ENCODE results near the gene KRTAP10-5. TPM values are rescaled to one million over a fixed set of nuclear protein-coding genes. Genes with fewer than 3 reads are reported as not detected.
"Not testable (repeated sequence)": the region's sequence is repeated elsewhere in the genome, so short reads cannot be mapped to it uniquely, and the experiment has no call there.

Gene KRTAP10-5
- total RNA-seq, 1 donor from 2014 or later = not detected

DNA sequence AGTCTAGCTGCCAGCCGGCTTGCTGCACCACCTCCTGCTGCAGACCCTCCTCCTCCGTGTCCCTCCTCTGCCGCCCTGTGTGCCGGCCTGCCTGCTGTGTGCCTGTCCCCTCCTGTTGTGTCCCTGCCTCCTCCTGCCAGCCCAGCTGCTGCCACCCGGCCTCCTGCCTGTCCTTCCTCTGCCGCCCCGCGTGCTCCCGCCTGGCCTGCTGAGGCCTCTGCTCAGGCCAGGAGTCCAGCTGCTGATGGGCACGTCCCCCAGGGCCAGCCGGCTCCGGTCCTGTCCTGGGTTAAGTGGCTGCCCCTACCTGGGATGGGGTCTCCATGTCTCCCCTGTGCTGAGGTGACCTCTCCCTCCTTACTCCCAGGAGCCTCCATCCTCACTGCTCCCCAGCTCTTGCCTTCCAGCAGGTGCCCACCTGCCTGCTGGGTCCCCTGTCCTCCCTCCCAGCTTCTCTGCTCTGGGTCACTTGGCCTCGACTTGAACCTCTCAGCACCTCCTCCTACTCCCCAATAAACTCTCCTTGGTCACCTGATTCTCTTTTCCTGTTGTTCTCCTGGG, 32.3 kb upstream of the KRTAP10-5 start:
- DNase-seq = no peak
- intact Hi-C loops (cut with DNase I) = no loop called here
- ATAC-seq (ENCODE audit: poor library complexity) = no peak

DNA sequence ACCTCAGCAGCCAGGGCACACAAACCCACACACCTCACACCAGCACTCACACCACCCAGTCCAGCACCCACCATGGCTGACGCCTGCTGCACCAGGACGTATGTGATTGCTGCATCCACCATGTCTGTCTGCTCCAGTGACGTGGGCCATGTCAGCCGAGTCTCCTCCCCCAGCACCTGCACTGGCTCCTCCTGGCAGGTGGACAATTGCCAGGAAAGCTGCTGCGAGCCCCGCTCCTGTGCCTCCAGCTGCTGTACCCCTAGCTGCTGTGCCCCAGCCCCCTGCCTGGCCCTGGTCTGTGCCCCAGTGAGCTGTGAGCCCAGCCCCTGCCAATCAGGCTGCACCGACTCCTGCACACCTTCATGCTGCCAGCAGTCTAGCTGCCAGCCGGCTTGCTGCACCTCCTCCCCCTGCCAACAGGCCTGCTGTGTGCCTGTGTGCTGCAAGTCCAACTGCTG, 31.7 kb upstream of the KRTAP10-5 start, which contains the start of gene KRTAP10-8:
TSS of gene KRTAP10-8 (plus strand) at position 51 of the 458 bp plus-strand sequence. CDS start at position 73, 22 bp downstream.
- ATAC-seq (ENCODE audit: poor library complexity) (no peak), DNase-seq (no peak)
- intact Hi-C loops (cut with DNase I) = no loop called here

DNA sequence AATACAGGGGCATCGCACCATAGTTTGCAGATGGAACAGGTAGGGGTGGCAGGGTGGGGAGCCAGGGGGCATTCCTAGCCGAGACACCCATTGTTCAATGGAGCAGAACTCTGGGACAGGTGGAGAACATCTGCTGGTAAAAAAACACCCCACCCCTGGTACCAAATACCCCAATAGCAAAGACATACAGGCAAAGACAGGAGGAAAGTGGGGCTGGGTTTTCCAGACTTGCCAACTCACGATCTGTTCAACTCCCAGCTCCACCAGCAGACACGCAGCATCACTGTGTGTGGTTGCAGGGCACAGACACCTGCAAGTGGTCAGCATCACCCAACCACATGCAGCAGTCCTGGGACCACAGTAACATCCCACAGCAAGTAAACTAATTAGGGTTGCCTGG, 31.1 kb upstream of the KRTAP10-5 start:
- intact Hi-C loops (cut with DNase I) = no loop called here
- ATAC-seq (ENCODE audit: poor library complexity) = no peak
- no peak for DNase-seq

DNA sequence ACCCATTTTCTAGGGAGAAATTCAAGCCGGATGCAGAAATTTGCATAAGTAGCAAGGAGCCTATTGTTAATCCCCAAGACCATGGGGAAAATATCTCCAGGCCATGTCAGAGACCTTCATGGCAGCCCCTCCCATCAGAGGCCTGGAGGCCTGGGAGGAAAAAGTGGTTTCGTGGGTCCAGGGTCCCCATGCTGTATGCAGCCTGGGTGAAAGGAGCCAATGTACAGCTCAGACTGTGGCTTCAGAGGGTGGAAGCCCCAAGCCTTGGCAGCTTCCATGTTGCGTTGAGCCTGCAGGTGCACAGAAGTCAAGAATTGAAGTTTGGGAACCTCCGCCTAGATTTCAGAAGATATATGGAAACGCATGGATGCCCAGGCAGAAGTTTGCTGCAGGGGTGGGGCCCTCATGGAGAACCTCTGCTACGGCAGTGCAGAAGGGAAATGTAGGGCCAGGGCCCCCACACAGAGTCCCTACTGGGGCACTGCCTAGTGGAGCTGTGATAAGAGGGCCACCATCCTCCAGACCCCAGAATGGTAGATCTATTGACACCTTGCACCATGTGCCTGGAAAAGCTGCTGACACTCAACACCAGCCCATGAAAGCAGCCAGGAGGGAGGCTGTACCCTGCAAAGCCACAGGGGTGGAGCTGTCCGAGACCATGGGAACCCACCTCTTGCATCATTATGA, 29.9 kb upstream of the KRTAP10-5 start:
- intact Hi-C loops (cut with DNase I); ATAC-seq (ENCODE audit: poor library complexity): not testable (repeated sequence)

DNA sequence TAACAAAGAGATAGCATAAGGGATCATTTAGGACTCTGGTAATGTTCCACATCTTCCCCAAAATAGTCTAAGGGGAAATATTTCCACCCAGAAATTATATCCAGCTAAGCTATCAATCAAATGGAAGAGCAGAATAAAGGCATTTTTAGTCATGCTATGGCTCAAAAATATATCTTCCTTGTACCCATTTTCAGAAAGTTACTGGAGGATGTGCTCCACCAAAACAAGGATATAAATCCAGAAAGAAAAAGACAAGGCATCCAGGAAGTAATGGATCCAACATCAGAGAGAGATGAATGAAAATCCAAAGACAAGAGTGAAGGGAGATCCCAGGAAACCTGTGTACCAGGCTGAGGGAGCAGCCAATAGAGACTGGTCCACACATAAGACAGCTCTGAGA, 28.8 kb upstream of the KRTAP10-5 start:
- DNase-seq (no peak), ATAC-seq (ENCODE audit: poor library complexity) (no peak)
- intact Hi-C loops (cut with DNase I) = no loop called here

More for the DNA sequence above, 29.9 kb upstream of the KRTAP10-5 start:
- DNase-seq = not testable (repeated sequence)

DNA sequence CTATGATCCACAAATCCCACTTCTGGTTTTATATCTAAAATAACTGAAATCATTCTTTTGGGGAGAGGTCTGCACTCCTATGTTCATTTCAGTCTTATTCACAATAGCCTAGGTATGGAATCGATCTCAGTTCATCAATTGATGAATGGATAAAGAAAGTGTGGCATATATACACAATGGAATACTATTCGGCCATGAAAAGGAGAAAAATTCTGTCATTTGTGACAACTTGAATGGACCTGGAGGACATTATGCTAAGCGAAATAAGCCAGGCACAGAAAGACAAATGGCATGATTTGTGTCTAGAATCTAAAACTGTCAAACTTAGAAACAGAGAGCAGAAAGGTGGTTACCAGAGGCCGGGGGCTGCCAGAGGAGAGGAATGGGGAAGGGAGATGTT, 26.1 kb upstream of the KRTAP10-5 start:
- DNase-seq = no peak
- ATAC-seq (ENCODE audit: poor library complexity) = no peak
- intact Hi-C loops (cut with DNase I) = no loop called here

DNA sequence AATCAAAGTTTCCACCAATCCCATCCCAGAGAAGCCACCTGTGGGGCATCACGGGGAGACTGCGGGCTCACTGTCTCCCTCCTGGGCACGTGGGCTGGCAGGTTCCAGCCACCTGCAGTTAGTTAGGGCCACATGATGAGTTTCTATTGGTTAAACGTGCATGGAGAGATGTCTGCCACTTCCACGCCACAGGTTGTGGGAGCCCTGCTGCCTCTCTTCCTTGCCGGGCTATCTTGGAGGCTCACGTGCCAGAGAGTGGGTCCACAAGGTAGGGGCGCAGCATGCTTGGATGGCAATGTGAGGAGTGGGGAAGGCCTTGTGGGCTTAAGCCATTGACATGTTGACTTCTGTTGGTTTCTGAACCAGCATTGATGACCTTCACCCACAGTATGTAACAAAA, 23.5 kb upstream of the KRTAP10-5 start:
- ATAC-seq (ENCODE audit: poor library complexity) = no peak
- DNase-seq = no peak
- intact Hi-C loops (cut with DNase I) = no loop called here

DNA sequence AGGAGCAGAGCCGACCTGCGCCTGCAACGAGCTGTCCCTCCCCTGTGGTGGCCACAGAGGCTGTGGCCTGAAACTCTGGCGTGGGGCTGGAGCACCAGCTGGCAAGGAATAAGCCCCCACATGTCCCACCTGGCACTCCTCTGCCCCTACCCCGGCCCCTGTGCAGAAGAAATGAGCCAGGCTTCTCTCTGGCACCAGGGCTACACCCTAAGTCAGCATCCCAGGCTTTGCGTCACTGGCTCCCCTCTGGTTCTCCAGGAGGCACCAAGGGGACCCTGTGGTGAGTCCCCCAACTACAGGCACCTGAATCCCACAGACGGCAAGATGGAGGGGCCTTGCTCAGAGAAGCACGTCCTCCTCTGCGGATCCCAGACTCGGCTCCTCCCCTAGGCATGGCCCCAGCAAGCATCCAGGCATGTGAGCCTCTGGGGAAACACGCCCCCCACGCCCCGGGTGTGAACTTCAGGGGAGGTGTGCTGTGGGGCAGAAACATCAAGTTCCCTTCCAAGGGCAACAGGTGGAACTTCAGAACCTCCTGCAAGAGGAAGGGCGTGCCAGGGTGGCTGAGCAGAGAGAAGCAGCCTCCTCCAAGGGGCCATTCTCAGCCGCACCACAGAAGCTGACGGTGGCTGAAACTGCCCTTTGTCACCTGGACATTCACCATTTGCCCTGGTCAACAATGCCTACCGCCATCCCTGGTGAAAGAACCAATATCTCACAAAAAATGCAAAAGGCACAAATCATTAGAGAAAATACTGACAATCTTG, 22.9 kb upstream of the KRTAP10-5 start:
- no peak for DNase-seq
- intact Hi-C loops (cut with DNase I) = no loop called here
- ATAC-seq (ENCODE audit: poor library complexity) = no peak

DNA sequence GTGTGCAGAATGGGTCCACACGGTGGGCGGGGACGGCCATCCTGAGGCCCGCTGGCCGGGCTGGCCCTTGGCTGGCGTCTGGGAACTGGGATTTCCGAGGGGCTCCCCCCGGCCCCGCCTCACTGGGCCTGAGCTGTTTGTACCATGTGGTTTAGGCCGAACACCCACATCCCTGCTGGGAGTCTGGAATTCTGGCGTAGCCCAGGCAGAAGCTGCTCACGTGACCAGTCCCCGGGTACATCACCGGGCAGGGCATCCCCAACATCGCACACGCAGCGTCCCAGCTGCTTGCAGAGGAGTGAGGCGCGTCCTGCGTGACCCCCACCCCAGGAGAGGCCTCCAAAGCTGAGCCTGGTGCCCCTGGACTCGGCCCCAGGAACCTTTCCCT, 22.1 kb upstream of the KRTAP10-5 start:
- no peak for ATAC-seq (ENCODE audit: poor library complexity)
- DNase-seq = no peak
- intact Hi-C loops (cut with DNase I) = no loop called here

DNA sequence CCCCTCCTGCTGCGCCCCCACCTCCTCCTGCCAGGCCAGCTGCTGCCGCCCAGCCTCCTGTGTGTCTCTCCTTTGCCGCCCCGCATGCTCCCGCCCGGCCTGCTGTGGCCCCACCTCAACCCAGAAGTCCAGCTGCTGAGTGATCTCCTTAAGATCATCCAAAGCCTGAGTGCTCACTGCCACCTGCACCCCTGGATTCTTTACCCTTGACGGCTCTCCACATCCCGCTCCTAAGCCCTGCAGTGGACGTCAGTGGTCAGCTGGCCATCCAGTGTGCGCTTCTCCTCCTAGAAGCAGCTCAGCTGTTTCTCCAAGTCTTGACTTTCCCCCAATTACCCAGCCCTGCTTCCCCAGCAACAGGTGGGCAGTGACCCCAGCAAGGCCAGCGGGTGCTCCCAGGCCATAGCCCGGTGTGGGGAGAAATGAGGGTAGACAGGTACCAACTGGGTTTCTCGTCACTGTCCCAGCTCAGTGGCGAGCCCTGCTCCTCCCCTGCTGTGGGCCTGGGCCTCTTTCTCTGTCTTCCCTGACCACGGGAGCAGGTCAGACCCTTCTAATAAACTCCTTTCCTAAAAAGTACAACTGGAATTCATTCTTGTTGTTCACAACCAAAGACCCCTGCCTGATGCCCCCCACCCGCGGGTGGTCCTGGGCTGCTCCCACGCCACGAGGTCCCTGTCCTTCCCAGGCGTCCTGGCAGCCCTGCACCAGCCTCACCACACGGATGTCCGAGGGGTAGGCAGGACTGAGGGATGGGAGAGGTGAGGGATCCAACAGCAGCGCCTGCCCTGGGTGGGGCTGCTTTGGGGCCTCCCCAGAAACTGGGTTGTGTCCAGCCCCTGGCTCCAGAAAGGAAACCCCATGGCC, 21.4 kb upstream of the KRTAP10-5 start:
- intact Hi-C loops (cut with DNase I) = no loop called here
- ATAC-seq (ENCODE audit: poor library complexity) = no peak
- no peak for DNase-seq

DNA sequence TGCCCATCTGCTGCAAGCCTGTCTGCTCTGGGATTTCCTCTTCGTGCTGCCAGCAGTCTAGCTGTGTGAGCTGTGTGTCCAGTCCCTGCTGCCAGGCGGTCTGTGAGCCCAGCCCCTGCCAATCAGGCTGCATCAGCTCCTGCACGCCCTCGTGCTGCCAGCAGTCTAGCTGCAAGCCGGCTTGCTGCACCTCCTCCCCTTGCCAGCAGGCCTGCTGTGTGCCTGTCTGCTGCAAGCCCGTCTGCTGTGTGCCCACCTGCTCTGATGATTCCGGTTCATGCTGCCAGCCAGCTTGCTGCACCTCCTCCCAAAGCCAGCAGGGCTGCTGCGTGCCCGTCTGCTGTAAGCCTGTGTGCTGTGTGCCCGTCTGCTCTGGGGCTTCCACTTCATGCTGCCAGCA, 20.7 kb upstream of the KRTAP10-5 start:
- intact Hi-C loops (cut with DNase I); DNase-seq; ATAC-seq (ENCODE audit: poor library complexity): not testable (repeated sequence)

DNA sequence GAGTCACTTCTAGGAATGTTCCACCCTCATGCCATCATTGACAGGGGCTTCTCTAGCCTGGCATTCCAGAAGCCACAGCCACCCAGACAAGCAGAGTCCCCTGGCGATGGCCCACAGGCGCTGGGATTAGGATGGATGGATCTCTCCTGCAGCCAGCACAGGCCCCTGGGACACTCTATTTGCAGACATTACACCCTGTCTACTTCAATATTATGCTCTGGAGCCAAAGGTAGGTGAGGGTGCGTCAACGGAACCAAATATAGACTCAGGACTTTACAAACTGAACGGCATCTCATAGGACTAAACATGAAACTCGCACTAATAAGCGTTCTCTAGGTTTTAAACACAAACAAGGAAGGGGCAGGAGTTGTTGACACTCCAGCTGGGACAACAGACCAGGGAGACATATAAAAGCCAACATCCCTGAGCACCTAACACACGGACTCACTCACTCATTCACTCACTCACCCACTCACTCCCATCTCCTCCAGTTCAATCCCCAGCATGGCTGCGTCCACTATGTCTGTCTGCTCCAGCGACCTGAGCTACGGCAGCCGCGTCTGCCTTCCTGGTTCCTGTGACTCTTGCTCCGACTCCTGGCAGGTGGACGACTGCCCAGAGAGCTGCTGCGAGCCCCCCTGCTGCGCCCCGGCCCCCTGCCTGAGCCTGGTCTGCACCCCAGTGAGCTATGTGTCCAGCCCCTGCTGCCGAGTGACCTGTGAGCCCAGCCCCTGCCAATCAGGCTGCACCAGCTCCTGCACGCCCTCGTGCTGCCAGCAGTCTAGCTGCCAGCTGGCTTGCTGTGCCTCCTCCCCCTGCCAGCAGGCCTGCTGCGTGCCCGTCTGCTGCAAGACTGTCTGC, 19.9 kb upstream of the KRTAP10-5 start, which contains the start of gene KRTAP10-7:
TSS of gene KRTAP10-7 (plus strand) at position 480 of the 861 bp plus-strand sequence. CDS start at position 505, 25 bp downstream.
- DNase-seq; intact Hi-C loops (cut with DNase I); ATAC-seq (ENCODE audit: poor library complexity): not testable (repeated sequence)

DNA sequence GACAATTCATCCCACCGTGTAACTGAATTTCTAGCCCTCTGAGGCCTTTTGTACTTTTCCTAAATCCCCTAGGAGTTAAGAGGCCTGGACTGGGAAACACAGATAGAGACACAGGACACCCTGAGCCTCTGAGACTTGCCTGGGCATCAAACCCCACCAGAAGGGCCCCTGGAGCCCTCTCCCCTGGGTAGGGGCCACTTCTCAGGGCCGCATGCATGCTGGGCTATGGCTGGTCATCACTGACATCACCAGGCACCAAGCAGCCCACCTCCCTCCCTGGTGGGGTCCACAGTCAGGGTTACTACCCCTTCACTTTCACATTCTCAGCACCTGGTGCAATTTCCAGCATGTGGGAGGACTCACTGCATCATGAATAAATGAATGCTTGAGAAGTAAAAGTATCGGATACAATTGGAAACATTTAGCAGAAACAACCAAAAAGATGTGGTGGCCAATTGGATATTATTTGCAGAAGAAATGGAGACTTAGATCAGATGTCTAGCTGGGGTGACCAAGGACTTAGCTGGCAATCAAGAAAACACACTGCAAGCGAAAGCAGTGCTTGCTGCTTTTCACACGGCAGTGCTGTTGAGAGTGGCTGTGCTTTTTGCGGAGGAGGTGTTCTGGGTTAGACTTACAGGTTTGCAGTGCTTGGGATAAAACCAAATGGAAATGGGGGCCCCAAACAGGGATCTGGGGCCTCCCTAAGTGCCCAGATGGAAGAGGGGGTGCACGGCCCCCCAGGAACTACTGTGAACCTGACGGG, 19.0 kb upstream of the KRTAP10-5 start:
- no peak for ATAC-seq (ENCODE audit: poor library complexity)
- intact Hi-C loops (cut with DNase I) = no loop called here
- DNase-seq = no peak

DNA sequence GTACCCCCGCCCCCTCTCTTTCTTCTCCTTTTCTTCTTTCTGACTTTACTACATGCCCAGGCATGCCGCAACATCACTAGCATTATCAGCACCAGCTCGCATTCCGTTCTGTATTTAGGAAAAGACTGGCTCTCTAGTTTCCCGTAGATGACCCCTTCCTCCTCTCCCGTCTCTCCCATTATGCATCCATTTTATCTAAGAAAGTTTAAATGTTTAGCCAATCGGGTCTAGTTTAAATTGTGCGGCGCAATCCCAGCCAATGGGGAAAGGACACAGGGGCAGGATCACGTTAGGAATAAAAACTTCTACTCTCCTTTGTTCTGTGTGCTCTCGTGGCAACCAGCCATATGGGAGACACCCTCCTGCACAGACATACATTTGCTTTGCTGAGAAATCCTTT, 17.7 kb upstream of the KRTAP10-5 start:
- DNase-seq (no peak), ATAC-seq (ENCODE audit: poor library complexity) (no peak)
- intact Hi-C loops (cut with DNase I) = no loop called here

DNA sequence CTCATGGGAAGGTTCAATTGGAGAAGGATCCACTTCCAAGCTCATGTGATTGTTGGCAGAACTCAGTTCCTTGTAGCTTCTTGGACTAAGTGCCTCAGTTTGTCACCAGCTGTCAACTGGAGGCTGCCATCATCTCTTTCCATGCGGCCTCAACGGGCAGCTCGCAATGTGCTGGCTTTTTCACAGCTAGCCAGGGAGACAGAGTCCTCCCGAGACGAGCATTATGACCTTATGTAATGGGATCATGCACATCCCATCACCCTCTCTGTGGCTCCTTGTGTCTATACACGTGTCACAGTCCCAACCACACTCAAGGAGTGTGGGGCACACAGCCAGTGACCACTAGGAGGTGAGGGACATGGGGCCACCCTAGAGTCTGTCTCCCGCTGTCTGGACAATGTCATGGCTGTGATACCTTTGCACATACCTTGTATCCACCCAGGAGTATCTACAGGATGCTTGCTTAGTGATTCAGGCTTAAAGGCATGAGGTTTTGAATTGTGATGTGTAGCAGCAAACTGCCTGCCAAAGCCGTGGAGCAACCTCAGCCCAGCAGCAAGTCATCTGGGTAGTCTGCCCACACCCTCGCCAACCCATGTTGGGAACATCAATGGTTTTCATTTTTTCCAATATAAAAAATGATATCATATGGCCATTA, 15.8 kb upstream of the KRTAP10-5 start:
- DNase-seq = no peak
- no peak for ATAC-seq (ENCODE audit: poor library complexity)
- intact Hi-C loops (cut with DNase I) = no loop called here

DNA sequence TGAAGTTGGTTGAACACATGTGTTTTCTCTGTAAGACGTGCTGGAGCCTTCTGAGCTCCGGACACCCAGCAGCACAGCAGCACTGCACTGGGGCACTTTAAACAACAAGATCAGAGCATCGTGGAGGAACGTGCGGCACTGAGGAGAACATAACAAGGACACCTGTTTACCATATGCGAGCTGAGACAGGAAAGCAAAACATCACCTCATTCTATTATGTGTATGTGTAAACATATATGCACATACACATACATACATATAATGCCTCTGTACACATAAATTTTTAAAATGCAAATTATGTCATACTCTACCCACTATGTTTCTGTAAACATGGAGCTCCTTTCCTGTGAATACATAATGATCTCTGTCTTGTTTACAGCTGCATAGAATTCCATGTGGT, 15.1 kb upstream of the KRTAP10-5 start:
- ATAC-seq (ENCODE audit: poor library complexity) = no peak
- no peak for DNase-seq
- intact Hi-C loops (cut with DNase I) = no loop called here

Measured in Right ventricle myocardium superior (tissue), 1 donor.